Measurements from ENCODE around the gene APOB.

The APOB gene

GRCh38 chr2:21043744-21044532, at the start of gene APOB:
Gene APOB (minus strand): TSS chr2:21044073. CDS start chr2:21043945, 128 bp downstream.
- DNase-seq (ENCODE audit: low spot score) = peak; percentile 27

GRCh38 chr2:21092308-21092869, 48.5 kb upstream of the APOB start:
- DNase-seq (ENCODE audit: low spot score) = no peak

- DNase-seq (ENCODE audit: low spot score) = no peak
These were observed 40.5 kb upstream of the APOB start for GRCh38 chr2:21084401-21084800.

GRCh38 chr2:21083482-21083881, 39.6 kb upstream of the APOB start:
- DNase-seq (ENCODE audit: low spot score) = no peak

GRCh38 chr2:21078296-21078695, 34.4 kb upstream of the APOB start:
- DNase-seq (ENCODE audit: low spot score) = no peak

GRCh38 chr2:21072477-21073242, 28.8 kb upstream of the APOB start:
- no peak for DNase-seq (ENCODE audit: low spot score)

GRCh38 chr2:21070341-21071257, 26.7 kb upstream of the APOB start:
- DNase-seq (ENCODE audit: low spot score) = no peak

DNA sequence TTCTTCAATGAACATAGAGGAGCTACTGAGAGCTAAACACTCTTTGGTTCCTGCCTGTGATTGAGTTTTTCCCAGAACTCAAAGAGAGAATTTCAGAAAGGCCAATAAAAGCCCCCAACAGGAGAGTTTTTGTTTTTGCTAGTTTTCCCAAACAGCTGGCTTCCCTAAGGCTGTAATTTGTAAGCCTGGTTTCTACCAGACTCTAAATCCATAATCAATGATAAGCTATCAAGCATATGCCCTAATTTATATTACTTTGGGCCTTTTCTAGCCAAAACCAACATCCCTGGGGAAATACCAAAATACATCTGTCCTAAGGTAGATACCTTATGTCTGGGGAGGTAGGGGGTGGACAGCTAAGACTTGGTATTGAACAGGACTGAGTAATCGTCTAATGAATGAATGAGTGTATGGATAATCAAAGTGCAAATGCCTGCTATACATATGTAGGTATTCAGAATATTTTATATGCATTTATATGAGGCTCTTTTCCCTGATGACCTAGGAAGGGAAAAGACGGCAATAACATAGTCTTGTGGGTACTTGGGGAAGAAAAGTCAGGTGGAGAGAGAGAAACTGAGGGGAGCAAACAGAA, 26.0 kb upstream of the APOB start:
- DNase-seq (ENCODE audit: low spot score) = no peak

DNA sequence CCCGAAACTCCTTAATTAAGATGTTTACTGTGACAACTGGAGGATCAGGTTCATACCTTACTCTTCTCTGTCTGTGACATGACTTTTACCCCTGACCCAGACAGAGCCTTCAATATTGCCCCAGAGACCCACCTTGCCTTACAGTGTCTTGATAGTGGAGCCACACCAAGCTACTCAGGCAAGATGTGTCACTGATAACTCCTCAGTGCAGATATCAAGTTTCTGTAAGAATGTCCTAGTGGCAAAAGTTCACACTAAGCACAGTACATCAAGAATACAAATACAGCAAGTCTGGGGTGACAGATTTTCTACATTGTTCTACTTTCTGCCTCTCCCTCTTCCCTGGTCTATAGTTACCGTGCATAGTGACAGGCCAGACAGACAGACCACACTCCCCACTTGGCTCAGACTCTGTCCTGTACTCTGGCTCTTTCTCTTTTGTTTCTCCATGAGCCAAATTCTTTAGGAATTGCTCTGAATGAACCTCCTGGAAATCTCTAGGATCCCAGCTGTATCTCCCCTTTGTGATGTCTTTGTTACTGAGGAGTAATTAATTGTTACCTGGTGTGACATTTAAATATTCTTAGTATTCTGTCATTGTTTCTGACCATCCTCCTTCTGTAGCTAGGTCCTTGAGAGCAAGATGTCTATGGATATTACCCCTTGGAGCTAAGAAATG, 24.1 kb upstream of the APOB start:
- no peak for DNase-seq (ENCODE audit: low spot score)

GRCh38 chr2:21067125-21067524, 23.3 kb upstream of the APOB start:
- no peak for DNase-seq (ENCODE audit: low spot score)

GRCh38 chr2:21059885-21060610, 16.2 kb upstream of the APOB start:
- no peak for DNase-seq (ENCODE audit: low spot score)

DNA sequence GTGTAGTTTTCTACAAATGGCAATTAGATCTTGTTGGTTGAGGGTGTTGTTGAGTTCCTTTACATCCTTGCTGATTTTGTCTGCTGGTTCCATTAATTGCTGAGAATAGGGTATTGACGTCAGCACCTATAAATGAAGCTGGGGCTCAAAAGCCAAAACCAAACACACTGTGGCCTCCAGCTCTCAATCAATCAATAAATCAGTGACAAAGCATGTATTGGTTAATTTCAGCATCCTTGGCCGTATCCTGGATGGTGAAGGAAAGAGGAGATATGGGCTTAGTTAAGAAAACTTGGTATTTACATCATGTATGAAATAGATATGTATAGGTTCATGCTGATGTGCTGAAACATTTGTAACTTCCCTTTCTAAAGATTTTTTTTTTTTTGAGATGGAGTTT, 13.2 kb upstream of the APOB start:
- no peak for DNase-seq (ENCODE audit: low spot score)

- DNase-seq (ENCODE audit: low spot score) = no peak
These were observed 12.3 kb upstream of the APOB start for GRCh38 chr2:21055879-21056790.

GRCh38 chr2:21055451-21055850, 11.6 kb upstream of the APOB start:
- DNase-seq (ENCODE audit: low spot score) = no peak

GRCh38 chr2:21054011-21054410, 10.1 kb upstream of the APOB start:
- DNase-seq (ENCODE audit: low spot score) = no peak

GRCh38 chr2:21052044-21052443, 8.2 kb upstream of the APOB start:
- DNase-seq (ENCODE audit: low spot score) = no peak

DNA sequence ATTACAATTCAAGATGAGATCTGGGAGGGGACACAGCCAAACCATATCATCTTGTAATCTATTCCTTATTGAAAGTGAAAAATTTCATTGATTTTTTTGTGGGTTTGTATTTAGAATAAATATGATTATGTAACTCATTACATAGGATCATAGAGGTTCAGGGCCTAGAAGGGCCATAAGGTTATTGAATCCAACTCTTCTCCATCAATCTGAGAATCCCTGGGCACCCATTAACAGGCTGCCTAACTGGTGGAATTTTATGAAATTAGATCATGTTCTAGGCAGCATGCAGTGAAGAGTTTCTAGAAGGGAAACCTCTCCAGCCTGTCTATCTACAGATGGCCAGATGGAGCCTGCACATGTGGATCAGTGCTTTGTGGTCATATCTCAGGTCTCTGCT, 6.3 kb upstream of the APOB start:
- no peak for DNase-seq (ENCODE audit: low spot score)

DNA sequence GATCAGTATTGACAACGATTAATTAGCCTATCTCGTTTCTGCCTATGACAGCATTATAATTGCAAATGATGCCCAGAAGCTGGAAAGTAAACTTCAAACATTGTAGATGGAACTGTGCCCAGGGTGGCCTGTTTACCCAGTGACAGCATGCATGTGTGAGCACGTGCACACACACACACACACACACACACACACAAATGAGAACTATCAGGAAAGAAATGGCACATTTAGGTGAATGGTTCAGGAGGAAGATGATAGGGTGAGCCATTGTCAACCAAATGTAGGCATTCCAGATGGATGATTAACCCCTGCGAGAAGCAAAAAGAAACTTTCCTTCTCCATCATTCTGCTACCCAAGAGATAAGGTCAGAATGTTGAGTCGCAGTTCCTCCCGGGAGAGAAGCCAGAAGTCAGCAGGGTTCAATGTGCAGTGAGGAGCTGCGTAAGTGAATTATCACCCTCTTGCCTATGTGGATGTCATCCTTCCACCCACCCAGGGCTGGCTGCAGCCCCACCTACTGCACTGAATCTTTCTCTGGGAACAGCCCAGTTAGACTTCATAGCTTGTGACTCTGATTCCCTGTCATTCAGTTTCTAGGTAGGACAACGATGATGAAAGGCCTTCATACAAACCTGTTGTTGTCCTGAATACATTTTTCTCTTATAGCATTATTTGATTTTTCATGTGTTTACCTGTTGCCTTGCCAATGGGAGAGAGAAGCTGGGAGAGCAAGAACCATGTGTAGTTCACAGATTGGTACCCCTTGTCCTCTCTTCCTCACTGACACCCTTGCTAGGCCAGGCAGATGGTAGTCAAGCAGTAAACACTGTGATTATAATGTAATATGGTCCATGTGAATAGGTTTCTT, 3.5 kb upstream of the APOB start:
- DNase-seq (ENCODE audit: low spot score) = no peak

All from D341Med (cell line).